ENCODE data around the gene SYCE3.

Gene SYCE3

GRCh38 chr22:50516891-50517290 is 45.8 kb downstream of the SYCE3 start:
- DNase-seq = no peak

DNA sequence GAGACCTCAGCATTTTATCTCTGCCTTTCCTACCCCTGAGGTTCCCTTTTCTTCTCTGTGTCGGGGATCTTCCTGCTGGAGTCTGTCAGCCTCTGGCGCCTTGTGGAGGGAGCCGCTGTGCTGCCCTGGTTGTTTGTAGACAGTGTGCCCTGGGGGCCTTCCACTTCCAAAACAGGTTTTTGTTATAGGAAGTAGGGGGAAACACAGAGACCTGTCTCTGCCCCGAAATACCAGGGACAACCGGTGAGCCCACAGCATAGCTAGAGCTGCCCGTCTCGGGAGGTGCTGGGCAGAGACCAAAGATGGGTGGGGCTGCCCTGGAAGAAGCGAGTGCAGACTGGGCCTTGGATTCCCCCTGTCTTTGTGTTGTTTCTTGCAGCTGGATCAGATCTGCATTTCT is 46.7 kb downstream of the SYCE3 start:
- no peak for DNase-seq

GRCh38 chr22:50513175-50513574 is 49.5 kb downstream of the SYCE3 start:
- DNase-seq = no peak

- no peak for DNase-seq
Measured at GRCh38 chr22:50508897-50509296, 53.8 kb downstream of the SYCE3 start.

DNA sequence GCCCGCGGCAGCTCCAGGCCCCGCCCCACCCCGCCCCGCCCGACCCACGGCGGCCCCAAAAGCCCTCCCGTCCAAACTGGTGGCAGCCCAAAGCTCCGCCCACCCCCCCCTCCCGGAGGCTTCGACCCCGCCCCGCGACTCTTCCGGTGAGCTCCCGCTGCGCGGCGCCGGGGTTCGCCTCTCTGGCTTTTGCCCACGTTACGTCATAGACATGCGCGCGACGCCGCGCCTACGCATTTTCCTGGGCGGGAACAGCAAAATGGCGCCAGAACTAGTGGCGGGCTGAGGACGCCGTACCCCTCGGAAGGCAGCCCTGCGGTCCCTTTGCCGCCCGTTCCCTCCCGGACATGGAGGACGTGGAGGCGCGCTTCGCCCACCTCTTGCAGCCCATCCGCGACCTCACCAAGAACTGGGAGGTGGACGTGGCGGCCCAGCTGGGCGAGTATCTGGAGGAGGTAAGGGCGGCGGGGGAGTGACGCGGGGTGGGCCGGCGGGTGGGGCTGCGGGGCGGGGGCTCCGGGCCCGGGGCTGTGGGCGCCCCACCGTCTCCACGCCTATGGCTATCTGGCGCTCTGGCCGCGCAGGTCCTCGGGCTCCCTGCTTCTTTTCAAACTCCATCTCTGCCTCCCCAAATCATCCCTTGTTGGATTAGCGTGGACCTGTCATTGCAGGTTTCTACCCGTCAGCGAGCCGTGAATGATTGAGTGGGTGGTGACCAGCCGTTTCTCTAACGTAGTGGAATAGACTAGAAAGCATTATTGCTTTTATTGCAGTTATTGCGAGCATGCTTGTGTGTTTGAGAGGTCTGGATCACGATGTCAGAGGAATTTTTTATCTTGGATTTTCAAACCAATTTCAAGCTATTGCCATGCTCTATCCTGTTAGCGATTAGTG is 54.5 kb downstream of the SYCE3 start, which contains the start of gene NCAPH2:
NCAPH2 (plus strand) TSS at position 234 of the 894 bp plus-strand sequence; CDS start at position 348, 114 bp downstream.
- peak; percentile 100 for DNase-seq

GRCh38 chr22:50507421-50507990 is 55.2 kb downstream of the SYCE3 start, which contains the start of gene LMF2:
LMF2 (minus strand) TSS chr22:50507702; CDS start chr22:50507675, 27 bp downstream.
- peak; percentile 100 for DNase-seq

- DNase-seq = no peak
Measured at GRCh38 chr22:50506611-50507420, 55.9 kb downstream of the SYCE3 start.

DNA sequence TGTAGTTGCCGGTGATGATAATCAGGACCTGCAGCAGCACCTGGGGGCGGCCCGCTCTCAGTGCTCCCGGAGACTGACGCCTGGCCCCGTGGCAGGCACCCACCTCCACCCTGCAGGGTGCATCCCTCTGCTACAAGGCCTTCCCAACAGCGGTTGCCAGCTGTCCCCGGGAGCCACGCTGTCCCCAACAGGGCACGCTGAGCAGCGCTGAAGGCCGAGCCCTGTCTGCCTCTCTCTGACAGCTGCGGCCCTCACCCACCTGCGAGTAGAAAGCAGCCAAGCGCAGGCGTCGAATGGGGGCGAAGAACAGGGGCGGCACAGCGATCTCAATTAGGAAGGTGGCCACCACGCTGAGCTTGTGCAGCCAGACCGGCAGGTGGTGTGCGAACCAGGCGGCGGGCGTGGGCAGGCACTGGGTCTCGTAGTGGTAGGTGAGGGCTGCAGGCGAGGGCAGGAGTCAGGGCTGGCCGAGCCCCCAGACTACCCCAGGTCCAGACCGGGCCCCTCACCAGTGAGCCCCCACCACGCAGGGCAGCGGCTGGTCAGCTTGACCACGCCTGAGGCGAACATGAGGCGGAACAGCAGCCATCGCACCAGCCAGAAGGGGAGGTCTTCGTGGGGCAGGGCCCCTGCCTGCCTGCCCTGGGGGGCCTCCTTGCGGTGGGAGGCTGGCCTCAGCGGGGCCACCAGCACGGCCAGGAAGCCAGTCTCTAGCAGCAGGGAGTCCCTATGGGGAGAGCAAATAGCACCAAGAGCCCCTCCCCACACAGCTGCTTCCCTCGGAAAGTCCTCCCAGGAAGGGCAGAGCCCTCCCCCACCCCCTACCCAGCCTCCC is 56.7 kb downstream of the SYCE3 start:
- DNase-seq = no peak

- no peak for DNase-seq
Measured at GRCh38 chr22:50505276-50505775, 57.4 kb downstream of the SYCE3 start.

- DNase-seq = no peak
Measured at GRCh38 chr22:50504369-50505211, 58.1 kb downstream of the SYCE3 start.

- no peak for DNase-seq
Measured at GRCh38 chr22:50503475-50504145, 59.1 kb downstream of the SYCE3 start.

DNA sequence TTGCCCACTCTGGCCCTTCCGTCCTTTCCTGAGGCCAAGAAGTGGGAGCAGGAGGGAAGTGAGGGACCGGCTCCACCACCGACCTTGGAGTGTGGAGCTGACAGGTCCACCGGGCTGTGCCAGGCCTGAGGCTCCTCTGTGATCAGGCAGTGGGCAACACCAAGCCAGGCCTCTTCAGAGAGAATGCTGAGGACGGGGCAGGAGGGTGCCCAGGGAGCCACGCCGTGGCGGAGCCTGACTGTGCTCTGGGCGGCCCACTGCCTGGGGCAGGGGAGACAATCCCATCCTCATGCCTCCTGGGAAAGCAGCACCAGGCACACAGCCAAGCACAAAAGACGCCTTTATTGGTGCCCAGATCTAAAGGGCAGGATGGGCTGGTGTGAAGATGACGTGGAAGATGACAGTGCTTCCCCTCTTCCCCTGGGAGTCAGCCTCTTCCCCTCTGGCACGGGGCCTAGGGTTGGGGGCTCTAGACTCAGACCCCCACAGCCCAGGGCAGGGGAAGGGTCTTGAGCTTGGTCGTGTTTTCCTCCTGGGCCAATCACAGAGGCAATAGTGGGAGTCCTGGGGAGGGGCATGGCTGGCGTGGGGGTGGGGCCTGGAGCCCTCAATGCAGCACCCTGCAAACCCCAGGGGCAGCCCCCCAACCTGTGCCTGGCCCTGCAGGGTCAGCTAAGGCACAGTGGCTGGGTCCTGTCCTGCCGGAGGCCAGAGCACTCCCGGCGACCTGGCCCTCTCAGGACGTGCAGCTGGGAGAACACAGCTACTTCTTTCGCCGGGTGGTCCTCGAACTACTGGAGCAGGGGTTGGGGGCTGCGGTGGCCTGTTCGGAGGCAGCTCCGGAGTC is 59.9 kb downstream of the SYCE3 start:
- DNase-seq = no peak

GRCh38 chr22:50502096-50502495 is 60.6 kb downstream of the SYCE3 start:
- DNase-seq = no peak

Measured in effector CD8-positive, alpha-beta T cell (primary cell).